Neural crest cell (in vitro differentiated cells): ENCODE results near the gene KIR3DL2. TPM values are rescaled to one million over a fixed set of nuclear protein-coding genes. Genes with fewer than 3 reads are reported as not detected.
"Not testable (repeated sequence)": the region's sequence is repeated elsewhere in the genome, so short reads cannot be mapped to it uniquely, and the experiment has no call there.

Experiments used
- DNase-seq: peaks from one replicate; pipeline ENCODE4 v3.0.0; 2021; ENCODE audit warnings: low read depth, mixed read lengths, low spot score
- H3K27ac Mint-ChIP-seq: one replicate; pipeline ENCODE4 v1.8.0; 2021; ENCODE audit warnings: mild to moderate bottlenecking, mixed read lengths; ENCODE audit not compliant: unreplicated experiment
- H3K27me3 Mint-ChIP-seq: 2 replicates; pipeline ENCODE4 v1.8.0; 2021; ENCODE audit warnings: low read depth, mild to moderate bottlenecking, mixed read lengths
- H3K36me3 Mint-ChIP-seq: 2 replicates; pipeline ENCODE4 v1.8.0; 2021; ENCODE audit warnings: low read depth, mild to moderate bottlenecking, mixed read lengths
- H3K4me1 Mint-ChIP-seq: 2 replicates; pipeline ENCODE4 v1.8.0; 2021; ENCODE audit warnings: mixed read lengths
- H3K4me3 Mint-ChIP-seq: one replicate; pipeline ENCODE4 v1.8.0; 2021; ENCODE audit warnings: mild to moderate bottlenecking, mixed read lengths
- H3K9me3 Mint-ChIP-seq: 2 replicates; pipeline ENCODE4 v1.8.0; 2021; ENCODE audit warnings: mixed read lengths
- total RNA-seq: library from RNA; stranded (reverse); gene quantifications from 2 replicates; pipeline ENCODE4 v1.2.1, GENCODE V29; 2021
- TF ChIP-seq, protein P1 (sequence below): fragments of 200-600 bp; sonication (generic); conservative IDR thresholded peaks from 2 replicates; pipeline ENCODE4 v1.5.0; 2021; ENCODE audit warnings: antibody characterized with exemption, mild to moderate bottlenecking

The KIR3DL2 gene
- total RNA-seq, 1 donor from 2014 or later, result not detected

DNA sequence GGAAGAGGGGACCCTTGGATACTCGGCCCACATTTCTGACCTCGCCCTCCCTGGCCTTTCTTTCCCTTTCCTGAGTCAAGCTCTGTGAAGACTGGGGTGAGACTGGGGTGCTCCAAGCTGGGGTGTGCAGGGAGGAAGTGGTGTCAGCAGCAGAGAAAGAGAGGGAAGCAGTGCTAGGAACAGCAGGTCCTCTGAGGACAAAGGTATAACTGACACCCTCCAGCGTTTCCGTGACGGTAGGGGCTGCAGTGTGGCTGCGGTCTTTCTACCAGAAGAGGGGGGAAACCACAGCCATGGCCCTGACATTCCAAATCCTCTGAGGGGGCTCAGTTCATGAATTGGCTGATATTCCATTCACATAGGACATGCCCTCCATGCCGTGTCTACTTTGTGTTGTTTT lies 1.1 kb downstream of the KIR3DL2 start:
- H3K4me1 Mint-ChIP-seq, result no peaks in the 10 kb centered on the region
- no peak overlapping the region for H3K4me3 Mint-ChIP-seq
- no peaks in the 10 kb centered on the region for H3K27me3 Mint-ChIP-seq
- TF ChIP-seq, protein P1, sequence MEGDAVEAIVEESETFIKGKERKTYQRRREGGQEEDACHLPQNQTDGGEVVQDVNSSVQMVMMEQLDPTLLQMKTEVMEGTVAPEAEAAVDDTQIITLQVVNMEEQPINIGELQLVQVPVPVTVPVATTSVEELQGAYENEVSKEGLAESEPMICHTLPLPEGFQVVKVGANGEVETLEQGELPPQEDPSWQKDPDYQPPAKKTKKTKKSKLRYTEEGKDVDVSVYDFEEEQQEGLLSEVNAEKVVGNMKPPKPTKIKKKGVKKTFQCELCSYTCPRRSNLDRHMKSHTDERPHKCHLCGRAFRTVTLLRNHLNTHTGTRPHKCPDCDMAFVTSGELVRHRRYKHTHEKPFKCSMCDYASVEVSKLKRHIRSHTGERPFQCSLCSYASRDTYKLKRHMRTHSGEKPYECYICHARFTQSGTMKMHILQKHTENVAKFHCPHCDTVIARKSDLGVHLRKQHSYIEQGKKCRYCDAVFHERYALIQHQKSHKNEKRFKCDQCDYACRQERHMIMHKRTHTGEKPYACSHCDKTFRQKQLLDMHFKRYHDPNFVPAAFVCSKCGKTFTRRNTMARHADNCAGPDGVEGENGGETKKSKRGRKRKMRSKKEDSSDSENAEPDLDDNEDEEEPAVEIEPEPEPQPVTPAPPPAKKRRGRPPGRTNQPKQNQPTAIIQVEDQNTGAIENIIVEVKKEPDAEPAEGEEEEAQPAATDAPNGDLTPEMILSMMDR, result no peak
- DNase-seq, result no peak
- peaks cover 25% of the 10 kb centered on the region for H3K9me3 Mint-ChIP-seq
- peaks cover 4% of the 10 kb centered on the region for H3K36me3 Mint-ChIP-seq
- no peak overlapping the region for H3K27ac Mint-ChIP-seq

DNA sequence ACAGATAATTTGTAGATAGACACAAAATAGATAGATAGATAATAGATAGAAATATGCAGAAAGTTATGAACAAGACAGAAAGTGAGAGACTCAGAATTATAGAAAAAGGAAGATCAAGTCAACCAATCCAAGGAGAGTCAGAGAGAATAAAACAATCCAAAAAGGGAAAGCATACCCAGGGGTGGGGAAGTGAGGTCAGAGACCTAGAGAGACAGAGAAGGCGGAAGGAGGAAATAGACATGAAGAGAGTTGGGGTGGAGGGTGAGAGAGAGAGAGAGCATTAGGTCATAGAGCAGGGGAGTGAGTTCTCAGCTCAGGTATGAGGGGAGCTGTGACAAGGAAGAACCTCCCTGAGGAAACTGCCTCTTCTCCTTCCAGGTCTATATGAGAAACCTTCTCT lies 5.0 kb downstream of the KIR3DL2 start:
- peaks cover 17% of the 10 kb centered on the region for H3K9me3 Mint-ChIP-seq
- not testable (repeated sequence) for H3K27ac Mint-ChIP-seq

DNA sequence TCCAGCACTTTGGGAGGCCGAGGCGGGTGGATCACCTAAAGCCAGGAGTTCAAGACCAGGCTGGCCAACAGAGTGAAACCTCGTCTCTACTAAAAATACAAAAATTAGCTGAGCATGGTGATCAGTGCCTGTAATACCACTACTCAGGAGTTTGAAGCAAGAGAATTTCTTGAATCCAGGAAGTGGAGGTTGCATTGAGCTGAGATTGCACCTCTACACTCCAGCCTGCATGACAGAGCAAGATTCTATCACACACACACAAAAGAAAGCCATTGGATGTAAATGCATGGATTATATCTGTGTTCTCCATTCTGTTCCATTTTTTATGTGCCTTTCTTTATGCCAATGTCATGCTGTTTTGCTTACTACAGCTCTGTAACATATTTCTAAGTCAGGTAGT lies 8.2 kb downstream of the KIR3DL2 start:
- peaks cover 15% of the 10 kb centered on the region for H3K9me3 Mint-ChIP-seq
- H3K27me3 Mint-ChIP-seq, H3K27ac Mint-ChIP-seq, DNase-seq, H3K4me3 Mint-ChIP-seq, H3K4me1 Mint-ChIP-seq, H3K36me3 Mint-ChIP-seq: not testable (repeated sequence)

More for the DNA sequence above, 5.0 kb downstream of the KIR3DL2 start:
- H3K4me1 Mint-ChIP-seq, H3K27me3 Mint-ChIP-seq, H3K4me3 Mint-ChIP-seq, DNase-seq, H3K36me3 Mint-ChIP-seq: not testable (repeated sequence)

DNA sequence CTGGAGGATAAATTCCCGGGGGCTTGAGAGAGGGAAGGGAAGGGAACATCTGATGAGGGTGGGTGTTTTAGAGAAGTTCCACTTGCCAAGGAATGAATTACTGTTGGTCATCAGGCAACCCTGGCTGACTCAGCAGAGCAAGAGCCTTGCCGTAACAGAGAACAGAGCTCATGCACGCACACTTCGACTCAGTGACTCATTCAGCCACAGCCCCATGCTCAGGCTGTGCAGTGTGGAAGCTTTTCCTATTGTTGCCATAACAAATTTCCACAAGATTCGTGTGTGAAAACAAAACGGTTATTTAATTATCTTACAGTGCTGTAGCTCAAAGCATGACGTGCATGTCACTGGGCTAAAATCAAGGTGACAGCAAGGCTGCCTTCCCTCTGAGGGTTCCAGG lies 9.2 kb downstream of the KIR3DL2 start:
- not testable (repeated sequence) for H3K4me3 Mint-ChIP-seq, H3K36me3 Mint-ChIP-seq, H3K27me3 Mint-ChIP-seq, H3K27ac Mint-ChIP-seq, H3K4me1 Mint-ChIP-seq, DNase-seq
- peaks cover 15% of the 10 kb centered on the region for H3K9me3 Mint-ChIP-seq

DNA sequence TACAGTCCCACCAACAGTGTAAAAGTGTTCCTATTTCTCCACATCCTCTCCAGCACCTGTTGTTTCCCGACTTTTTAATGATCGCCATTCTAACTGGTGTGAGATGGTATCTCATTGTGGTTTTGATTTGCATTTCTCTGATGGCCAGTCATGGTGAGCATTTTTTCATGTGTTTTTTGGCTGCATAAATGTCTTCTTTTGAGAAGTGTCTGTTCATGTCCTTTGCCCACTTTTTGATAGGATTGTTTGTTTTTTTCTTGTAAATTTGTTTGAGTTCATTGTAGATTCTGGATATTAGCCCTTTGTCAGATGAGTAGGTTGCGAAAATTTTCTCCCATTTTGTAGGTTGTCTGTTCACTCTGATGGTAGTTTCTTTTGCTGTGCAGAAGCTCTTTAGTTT lies 13.2 kb downstream of the KIR3DL2 start:
- not testable (repeated sequence) for H3K9me3 Mint-ChIP-seq, H3K27ac Mint-ChIP-seq, H3K4me3 Mint-ChIP-seq, DNase-seq, H3K36me3 Mint-ChIP-seq, H3K4me1 Mint-ChIP-seq, H3K27me3 Mint-ChIP-seq

GRCh38 chr19:54871696-54872095 lies 21.5 kb downstream of the KIR3DL2 start:
- no peaks in the 10 kb centered on the region for H3K36me3 Mint-ChIP-seq
- DNase-seq, result no peak
- H3K4me3 Mint-ChIP-seq, result no peak overlapping the region
- H3K4me1 Mint-ChIP-seq, result no peaks in the 10 kb centered on the region
- no peak overlapping the region for H3K27ac Mint-ChIP-seq
- peaks cover 3% of the 10 kb centered on the region for H3K9me3 Mint-ChIP-seq
- TF ChIP-seq, protein P1, result no peak
- H3K27me3 Mint-ChIP-seq, result peaks cover 37% of the 10 kb centered on the region

DNA sequence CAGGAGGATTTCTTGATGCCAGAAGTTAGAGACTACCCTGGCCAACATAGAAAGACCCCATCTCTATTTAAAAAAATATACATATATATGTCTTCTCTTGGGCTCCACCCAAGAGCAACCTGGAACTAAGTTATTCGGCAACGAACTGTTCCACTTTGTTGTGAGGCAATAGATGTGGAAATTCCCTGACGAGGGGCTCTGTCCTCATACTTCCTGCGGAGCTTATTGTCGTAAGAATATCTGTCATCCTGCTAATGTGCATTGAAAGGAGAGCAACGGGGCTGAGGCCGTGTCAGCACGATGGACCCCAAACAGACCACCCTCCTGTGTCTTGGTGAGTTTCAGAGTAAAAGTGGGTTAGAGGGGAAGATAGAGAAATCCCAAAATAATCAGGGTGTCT lies 23.7 kb downstream of the KIR3DL2 start, which contains the start of gene FCAR:
TSS of gene FCAR (plus strand) at position 246 of the 400 bp plus-strand sequence. CDS start at position 301, 55 bp downstream.
- TF ChIP-seq, protein P1, result no peak
- Mint-ChIP-seq H3K4me3 (no peak within 1 kb of the TSS), H3K4me1 (no peaks in the 10 kb centered on the region), H3K27ac (no peak within 1 kb of the TSS), H3K36me3 (no peaks in the 10 kb centered on the region), H3K9me3 (peaks cover 3% of the 10 kb centered on the region), H3K27me3 (peaks cover 48% of the 10 kb centered on the region)
- DNase-seq, result no peak

DNA sequence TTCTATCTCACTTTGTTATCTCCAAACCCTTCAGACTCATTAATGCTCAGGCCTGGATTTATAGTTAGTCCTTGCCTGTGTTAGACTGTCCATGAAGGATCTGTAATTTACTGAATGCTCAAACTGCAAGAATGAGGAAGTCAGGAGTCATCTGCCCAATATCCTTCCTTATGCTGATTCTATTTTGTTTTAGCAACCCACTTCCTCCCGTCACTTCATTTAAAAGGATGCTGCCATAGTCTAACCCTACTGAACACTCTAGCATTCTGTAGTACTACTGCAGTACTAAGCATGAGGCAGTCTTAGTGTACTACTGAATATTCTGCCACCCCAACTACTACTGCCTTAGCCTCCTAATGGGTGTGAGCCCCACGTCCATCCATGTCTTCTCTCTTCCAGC lies 25.3 kb downstream of the KIR3DL2 start:
- Mint-ChIP-seq H3K4me1 (no peaks in the 10 kb centered on the region), H3K9me3 (peaks cover 3% of the 10 kb centered on the region), H3K27me3 (peaks cover 60% of the 10 kb centered on the region), H3K27ac (no peak overlapping the region), H3K36me3 (no peaks in the 10 kb centered on the region), H3K4me3 (no peak overlapping the region)
- no peak for DNase-seq
- TF ChIP-seq, protein P1, result no peak
